NCI-H345 treated with DMSO at 0.1 percent for 48 hours (cell line): ENCODE results near the gene TRDN.
"Not testable (repeated sequence)": the region's sequence is repeated elsewhere in the genome, so short reads cannot be mapped to it uniquely, and the experiment has no call there.

Source experiments
- DNase-seq: peaks from one replicate; lab custom pipeline; 2025; ENCODE audit not compliant: unreplicated experiment; lab: John Stamatoyannopoulos, UW

Gene TRDN

GRCh38 chr6:123635144-123635543 is 1.6 kb downstream of the TRDN start:
- DNase-seq: no peak

DNA sequence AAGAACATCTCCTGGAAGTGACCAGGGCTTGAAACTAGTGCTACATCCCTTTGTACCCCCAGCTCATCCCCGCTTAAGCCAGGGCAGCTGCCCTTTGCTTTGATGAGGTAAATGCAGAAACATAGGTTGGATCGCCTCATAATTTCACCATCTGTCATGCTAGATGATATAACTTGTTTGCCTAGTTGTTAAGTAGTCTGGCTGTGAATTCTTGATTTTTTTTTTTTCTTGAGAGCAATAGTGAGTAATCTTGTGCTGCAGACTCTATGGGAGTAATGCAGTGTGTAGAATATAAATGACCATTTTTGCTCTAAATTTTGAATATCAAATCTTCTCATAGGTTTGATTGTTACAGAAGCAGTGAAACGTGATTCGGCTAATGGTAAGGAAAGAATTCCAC is 4.1 kb downstream of the TRDN start:
- no peak for DNase-seq

DNA sequence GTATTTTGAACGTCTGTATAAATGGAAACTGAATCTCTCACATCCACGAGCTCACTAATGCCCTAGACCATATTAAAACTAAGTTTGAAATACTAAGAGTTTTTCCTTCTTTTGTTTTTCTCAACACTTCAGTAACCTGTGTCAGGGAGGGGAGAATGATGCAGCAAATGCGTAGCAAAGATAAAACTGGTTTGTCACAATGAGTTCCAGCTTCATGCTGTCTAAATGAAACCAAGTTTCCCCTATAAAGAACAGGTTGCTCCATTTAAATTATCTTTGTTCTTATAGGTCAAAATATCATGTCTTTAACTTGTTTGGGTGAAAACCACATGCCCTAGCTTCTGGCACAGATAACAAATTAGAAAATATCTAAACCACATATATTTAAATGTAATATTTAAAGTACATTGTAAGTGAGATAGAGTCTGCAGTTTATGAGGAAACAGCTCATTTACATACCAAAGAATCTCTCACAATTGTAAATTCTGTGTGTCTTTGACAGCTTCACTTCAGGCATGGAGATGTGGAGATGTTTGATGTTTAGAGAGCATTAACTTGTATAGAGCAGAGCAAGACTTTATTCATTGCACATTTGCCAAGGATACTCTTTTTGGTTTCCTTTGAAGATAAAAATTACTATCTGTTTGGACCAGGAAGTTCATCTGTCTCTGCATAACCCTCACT is 7.3 kb downstream of the TRDN start:
- no peak for DNase-seq

GRCh38 chr6:123625696-123626095 is 11.1 kb downstream of the TRDN start:
- DNase-seq: no peak

- no peak for DNase-seq
These were observed 14.0 kb downstream of the TRDN start for GRCh38 chr6:123622780-123623179.

GRCh38 chr6:123619156-123619555 is 17.6 kb downstream of the TRDN start:
- DNase-seq: no peak

DNA sequence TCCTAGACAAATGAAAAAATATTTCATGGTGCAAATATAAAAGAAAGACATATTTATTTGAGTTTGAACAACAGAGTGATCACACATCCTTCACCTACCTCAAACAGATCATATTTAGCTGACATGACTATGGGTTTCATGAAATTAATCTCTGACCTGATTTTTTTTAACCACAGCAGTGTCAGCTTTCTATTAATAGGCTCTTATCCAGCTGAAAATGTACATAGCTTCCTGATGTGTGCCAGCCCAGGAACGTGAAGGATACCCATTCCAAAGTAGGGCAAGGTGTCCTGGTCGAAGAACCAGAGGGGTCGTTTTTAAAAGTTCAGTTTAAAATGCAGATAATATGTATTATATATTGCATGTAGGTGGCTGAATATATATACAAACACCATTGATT is 19.8 kb downstream of the TRDN start:
- no peak for DNase-seq

GRCh38 chr6:123616016-123616415 is 20.7 kb downstream of the TRDN start:
- no peak for DNase-seq

- DNase-seq: no peak
These were observed 26.0 kb downstream of the TRDN start for GRCh38 chr6:123610779-123611178.

DNA sequence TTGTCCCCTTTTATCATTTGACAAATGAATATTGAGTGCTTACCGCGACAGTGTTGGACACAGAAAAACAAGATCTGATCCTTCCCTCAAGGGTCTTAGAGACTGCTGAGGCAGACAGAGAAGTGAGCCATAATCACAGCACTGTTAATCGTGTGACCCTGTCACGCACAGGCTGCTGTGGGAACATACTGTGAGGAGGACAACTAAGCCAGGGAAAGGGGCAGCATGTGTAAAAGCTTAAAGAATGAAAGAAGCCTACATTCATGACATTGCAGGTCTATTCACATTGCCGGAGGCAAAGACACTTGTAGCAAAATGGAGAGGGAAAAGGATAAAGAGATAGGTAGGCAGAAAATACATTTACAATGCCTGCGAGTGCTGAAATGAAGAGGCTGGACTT is 32.7 kb downstream of the TRDN start:
- DNase-seq: no peak

GRCh38 chr6:123598011-123598410 is 38.7 kb downstream of the TRDN start:
- no peak for DNase-seq

- no peak for DNase-seq
These were observed 42.0 kb downstream of the TRDN start for GRCh38 chr6:123594776-123595175.

DNA sequence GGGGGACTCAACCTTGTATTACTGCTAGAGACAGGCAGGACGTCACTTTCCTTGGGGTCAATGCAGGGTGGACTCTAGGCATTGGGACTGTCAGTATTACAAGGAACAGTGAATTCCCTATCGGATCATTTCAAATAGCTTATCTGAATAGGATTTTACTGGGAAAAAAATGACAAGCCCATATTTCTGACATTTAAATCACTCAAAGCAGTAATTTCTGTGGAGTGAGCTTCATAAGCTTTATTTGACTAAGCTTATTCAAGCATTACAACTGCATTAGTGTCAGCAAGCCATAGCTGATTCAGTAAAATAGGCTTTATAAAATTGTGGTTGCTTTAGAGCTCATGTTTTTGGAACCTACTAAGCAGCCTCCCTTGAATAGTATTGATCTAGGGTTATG is 44.3 kb downstream of the TRDN start:
- DNase-seq: no peak

- DNase-seq: no peak
These were observed 46.8 kb downstream of the TRDN start for GRCh38 chr6:123589973-123590372.

DNA sequence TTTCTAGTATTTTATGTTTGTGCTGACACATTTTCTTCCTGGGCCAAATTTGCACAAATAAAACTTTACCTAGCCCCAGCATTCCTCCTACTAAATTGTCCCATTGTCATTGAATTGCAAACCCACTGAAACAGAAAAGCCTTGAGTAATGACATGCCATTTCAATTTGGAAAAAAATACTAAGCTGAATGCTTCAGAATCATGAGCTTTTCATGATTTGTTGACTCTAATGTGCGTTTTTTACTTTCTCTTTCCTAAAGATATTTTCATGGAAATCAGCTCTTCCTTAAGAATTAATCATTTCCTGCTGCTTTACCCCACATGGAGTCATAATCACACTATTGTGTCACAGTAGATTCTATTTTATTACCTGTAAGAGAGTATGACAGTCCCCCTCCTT is 47.4 kb downstream of the TRDN start:
- DNase-seq: no peak

GRCh38 chr6:123588546-123588895 is 48.2 kb downstream of the TRDN start:
- no peak for DNase-seq

- DNase-seq: no peak
These were observed 48.8 kb downstream of the TRDN start for GRCh38 chr6:123587838-123588545.

DNA sequence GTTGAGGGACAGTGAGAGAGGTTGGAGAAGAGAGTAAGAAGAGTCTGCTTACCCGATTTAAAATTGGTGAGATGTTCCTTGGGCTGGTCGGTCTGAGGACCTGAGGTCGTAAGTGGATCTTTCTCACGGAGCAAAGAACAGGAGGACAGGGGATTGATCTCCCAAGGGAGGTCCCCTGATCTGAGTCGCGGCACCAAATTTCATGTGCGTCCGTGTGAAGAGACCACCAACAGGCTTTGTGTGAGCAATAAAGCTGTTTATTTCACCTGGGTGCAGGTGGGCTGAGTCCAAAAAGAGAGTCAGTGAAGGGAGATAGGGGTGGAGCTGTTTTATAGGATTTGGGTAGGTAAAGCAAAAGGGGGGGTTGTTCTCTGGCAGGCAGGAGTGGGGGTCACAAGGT is 49.3 kb downstream of the TRDN start:
- DNase-seq: not testable (repeated sequence)

DNA sequence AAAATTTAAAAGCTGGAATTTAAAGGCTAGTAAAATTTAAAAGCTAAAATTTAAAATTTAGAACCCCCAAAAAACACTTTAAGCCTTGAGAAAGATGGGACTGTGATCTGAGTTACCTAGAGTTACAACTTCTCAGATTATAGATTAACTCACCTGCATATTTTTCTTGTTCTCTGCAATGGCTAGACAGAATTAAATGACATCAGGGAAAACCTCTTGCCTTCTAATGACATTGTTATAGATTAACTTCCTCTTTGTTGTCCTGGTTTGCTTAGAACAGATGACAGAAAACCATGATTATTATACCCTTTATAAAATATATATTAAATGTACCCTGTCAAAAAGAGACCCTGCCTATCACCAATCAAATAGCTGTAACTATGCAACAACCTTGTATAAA is 56.4 kb downstream of the TRDN start:
- no peak for DNase-seq

DNA sequence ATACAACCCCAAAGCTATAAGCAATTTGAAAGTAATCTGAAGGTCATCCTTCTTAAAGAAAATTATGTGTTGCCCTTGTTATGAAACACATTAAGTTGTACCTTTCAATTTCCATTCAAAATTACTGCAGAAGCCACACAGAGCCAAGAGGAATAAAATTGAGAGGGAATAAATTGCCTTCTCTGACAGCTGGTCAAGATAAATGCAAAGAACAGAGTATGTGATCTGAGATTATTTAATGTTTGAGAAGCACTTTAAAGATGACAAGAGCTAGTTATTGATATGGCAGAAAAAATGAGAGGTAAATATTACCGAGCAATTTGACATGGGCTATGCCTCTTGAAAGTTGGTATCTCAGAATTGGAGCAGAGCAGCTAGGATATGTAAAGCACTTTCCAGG is 61.6 kb downstream of the TRDN start:
- DNase-seq: no peak

GRCh38 chr6:123570813-123571684 is 65.7 kb downstream of the TRDN start:
- DNase-seq: no peak

DNA sequence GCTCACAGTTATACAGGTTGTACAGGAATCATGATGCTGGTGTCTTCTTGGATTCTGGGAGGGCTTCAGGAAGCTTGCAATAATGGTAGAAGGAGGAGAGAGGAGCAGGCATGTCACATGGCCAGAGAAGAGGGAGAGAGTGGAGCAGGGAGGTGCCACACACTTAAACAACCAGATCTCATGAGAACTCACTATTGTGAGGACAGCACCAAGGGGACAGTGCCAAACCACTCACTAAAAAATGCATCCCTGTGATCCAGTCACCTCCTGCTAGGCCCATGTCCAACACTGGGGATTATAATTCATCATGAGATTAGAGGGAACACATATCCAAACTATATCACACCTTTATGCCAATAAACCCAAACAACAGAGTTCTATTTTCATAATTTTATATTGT is 67.2 kb downstream of the TRDN start:
- no peak for DNase-seq
